ENCODE measurements around the gene FGF23. TPM values are rescaled to one million over a fixed set of nuclear protein-coding genes. Genes with fewer than 3 reads are reported as not detected.

Gene FGF23
- total RNA-seq, 2 experiments from 2014 or later = not detected

- Mint-ChIP-seq H3K4me3 (no peak overlapping the region), H3K36me3 (ENCODE audit: low read depth) (no peaks in the 10 kb centered on the region), H3K4me1 (ENCODE audit: low read depth) (no peaks in the 10 kb centered on the region), H3K9me3 (no peaks in the 10 kb centered on the region), H3K27ac (no peak overlapping the region), H3K27me3 (peaks cover 38% of the 10 kb centered on the region)
- intact Hi-C loops (cut with DNase I, micrococcal nuclease) = no loop called here
- Histone ChIP-seq H3K9me3 (ENCODE audit: control insufficient read depth in 1 of 2, insufficient read depth in 1 of 2, low read length in 2 of 2) (no peaks in the 10 kb centered on the region), H3K4me1 (ENCODE audit: insufficient read depth, low read length) (no peaks in the 10 kb centered on the region), H3K4me3 (ENCODE audit: low read length) (no peak overlapping the region), H3K27ac (ENCODE audit: low read depth in 1 of 2, low read length in 2 of 2) (no peak overlapping the region), H3K36me3 (ENCODE audit: insufficient read depth, low read length) (no peaks in the 10 kb centered on the region), H3K27me3 (ENCODE audit: control insufficient read depth in 1 of 2, insufficient read depth in 2 of 2, low read length in 2 of 2) (peaks cover 7 to 13% of the 10 kb centered on the region in 2 experiments)
- ChIA-PET POLR2A (no interaction called here), CTCF (no interaction called here)
- ATAC-seq (ENCODE audit: poor library complexity) (no peak), DNase-seq (no peak)
- no peak for TF ChIP-seq CTCF (IDR thresholded peaks at IDR 0.05)
Measured at GRCh38 chr12:4395818-4396217, 16.3 kb upstream of the FGF23 start.

GRCh38 chr12:4393211-4393610 lies 13.7 kb upstream of the FGF23 start:
- peaks cover 7 to 13% of the 10 kb centered on the region in 2 experiments for H3K27me3 ChIP-seq (ENCODE audit: control insufficient read depth in 1 of 2, insufficient read depth in 2 of 2, low read length in 2 of 2)
- Mint-ChIP-seq H3K4me3 (no peak overlapping the region), H3K4me1 (ENCODE audit: low read depth) (no peaks in the 10 kb centered on the region), H3K9me3 (no peaks in the 10 kb centered on the region), H3K36me3 (ENCODE audit: low read depth) (no peaks in the 10 kb centered on the region), H3K27me3 (peaks cover 38% of the 10 kb centered on the region), H3K27ac (no peak overlapping the region)
- intact Hi-C loops (cut with DNase I, micrococcal nuclease) = no loop called here
- H3K4me3 ChIP-seq (ENCODE audit: low read length) = no peak overlapping the region
- H3K9me3 ChIP-seq (ENCODE audit: control insufficient read depth in 1 of 2, insufficient read depth in 1 of 2, low read length in 2 of 2) = no peaks in the 10 kb centered on the region
- DNase-seq (no peak), ATAC-seq (ENCODE audit: poor library complexity) (no peak)
- POLR2A ChIA-PET = no interaction called here
- H3K36me3 ChIP-seq (ENCODE audit: insufficient read depth, low read length) = no peaks in the 10 kb centered on the region
- no peak overlapping the region for H3K27ac ChIP-seq (ENCODE audit: low read depth in 1 of 2, low read length in 2 of 2)
- CTCF ChIA-PET = no interaction called here
- TF ChIP-seq CTCF (IDR thresholded peaks at IDR 0.05) = no peak
- H3K4me1 ChIP-seq (ENCODE audit: insufficient read depth, low read length) = no peaks in the 10 kb centered on the region

GRCh38 chr12:4392223-4392742 lies 12.8 kb upstream of the FGF23 start:
- no peak for ATAC-seq (ENCODE audit: poor library complexity)

More at GRCh38 chr12:4392223-4392742, 12.8 kb upstream of the FGF23 start:
- no peak for TF ChIP-seq CTCF (IDR thresholded peaks at IDR 0.05)
- Mint-ChIP-seq H3K4me3 (no peak overlapping the region), H3K27ac (no peak overlapping the region), H3K36me3 (ENCODE audit: low read depth) (no peaks in the 10 kb centered on the region), H3K27me3 (peaks cover 38% of the 10 kb centered on the region), H3K4me1 (ENCODE audit: low read depth) (no peaks in the 10 kb centered on the region), H3K9me3 (no peaks in the 10 kb centered on the region)
- no peak for DNase-seq
- Histone ChIP-seq H3K27ac (ENCODE audit: low read depth in 1 of 2, low read length in 2 of 2) (no peak overlapping the region), H3K4me3 (ENCODE audit: low read length) (no peak overlapping the region), H3K9me3 (ENCODE audit: control insufficient read depth in 1 of 2, insufficient read depth in 1 of 2, low read length in 2 of 2) (no peaks in the 10 kb centered on the region), H3K4me1 (ENCODE audit: insufficient read depth, low read length) (no peaks in the 10 kb centered on the region), H3K36me3 (ENCODE audit: insufficient read depth, low read length) (no peaks in the 10 kb centered on the region), H3K27me3 (ENCODE audit: control insufficient read depth in 1 of 2, insufficient read depth in 2 of 2, low read length in 2 of 2) (peaks cover 7 to 13% of the 10 kb centered on the region in 2 experiments)
- ChIA-PET POLR2A (no interaction called here), CTCF (no interaction called here)
- intact Hi-C loops (cut with DNase I, micrococcal nuclease) = no loop called here

Data from CD4-positive, alpha-beta T cell (primary cell).